ENCODE measurements around the gene C10orf90.

GRCh38 chr10:126376956-126377355 lies 293.5 kb downstream of the C10orf90 start:
- TF ChIP-seq TAF1 (IDR thresholded peaks at IDR 0.05; ENCODE audit: borderline replicate concordance, insufficient read depth, low read length) (no peak), POLR2AphosphoS5 (IDR thresholded peaks at IDR 0.05; ENCODE audit: low read depth, low read length) (no peak)
